ENCODE data around the gene TENM4. TPM values are rescaled to one million over a fixed set of nuclear protein-coding genes. Genes with fewer than 3 reads are reported as not detected.

Gene TENM4
- total RNA-seq, 1 experiment from 2014 or later: 25.0 TPM

DNA sequence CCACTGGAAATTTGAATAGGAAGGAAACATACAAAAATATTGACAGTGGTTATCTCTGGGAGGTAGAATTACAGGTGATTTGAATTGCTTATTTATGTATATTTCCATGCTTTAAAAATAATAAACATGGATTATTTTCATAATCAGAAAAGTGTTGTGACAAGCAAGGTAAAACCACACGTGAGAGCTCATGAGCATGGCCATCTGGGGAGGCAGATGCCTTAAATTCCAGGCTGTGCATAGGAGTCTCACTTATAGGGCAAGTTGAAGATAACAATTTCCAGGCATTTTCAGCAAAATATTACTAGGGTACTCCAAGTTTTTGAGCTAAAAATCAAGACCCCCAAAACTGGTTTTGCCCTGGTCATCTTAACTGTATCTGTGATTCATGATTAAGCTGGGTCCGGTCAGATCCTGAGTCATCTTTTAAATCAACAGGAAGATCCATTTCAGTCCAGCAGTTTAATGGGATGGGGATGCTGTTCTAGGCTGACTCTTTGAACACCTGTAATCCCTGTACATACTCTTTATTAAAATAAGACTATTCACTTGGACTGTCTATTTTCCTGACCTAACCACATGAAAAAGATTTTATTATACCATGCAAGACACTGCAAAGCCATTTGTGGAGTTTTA, 750.4 kb downstream of the TENM4 start (continued):
- no peak for TF ChIP-seq NR3C1 (CRISPR knock-in tag; conservative IDR thresholded peaks at IDR 0.05; ENCODE audit: low read depth)
- no peak for TF ChIP-seq CDX4 (CRISPR knock-in tag; IDR thresholded peaks at IDR 0.05; ENCODE audit: borderline replicate concordance)
- TF ChIP-seq, protein P1, sequence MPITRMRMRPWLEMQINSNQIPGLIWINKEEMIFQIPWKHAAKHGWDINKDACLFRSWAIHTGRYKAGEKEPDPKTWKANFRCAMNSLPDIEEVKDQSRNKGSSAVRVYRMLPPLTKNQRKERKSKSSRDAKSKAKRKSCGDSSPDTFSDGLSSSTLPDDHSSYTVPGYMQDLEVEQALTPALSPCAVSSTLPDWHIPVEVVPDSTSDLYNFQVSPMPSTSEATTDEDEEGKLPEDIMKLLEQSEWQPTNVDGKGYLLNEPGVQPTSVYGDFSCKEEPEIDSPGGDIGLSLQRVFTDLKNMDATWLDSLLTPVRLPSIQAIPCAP (CRISPR knock-in tag; IDR thresholded peaks at IDR 0.05): no peak
- TF ChIP-seq HMGA2 (CRISPR knock-in tag; IDR thresholded peaks at IDR 0.05): no peak

DNA sequence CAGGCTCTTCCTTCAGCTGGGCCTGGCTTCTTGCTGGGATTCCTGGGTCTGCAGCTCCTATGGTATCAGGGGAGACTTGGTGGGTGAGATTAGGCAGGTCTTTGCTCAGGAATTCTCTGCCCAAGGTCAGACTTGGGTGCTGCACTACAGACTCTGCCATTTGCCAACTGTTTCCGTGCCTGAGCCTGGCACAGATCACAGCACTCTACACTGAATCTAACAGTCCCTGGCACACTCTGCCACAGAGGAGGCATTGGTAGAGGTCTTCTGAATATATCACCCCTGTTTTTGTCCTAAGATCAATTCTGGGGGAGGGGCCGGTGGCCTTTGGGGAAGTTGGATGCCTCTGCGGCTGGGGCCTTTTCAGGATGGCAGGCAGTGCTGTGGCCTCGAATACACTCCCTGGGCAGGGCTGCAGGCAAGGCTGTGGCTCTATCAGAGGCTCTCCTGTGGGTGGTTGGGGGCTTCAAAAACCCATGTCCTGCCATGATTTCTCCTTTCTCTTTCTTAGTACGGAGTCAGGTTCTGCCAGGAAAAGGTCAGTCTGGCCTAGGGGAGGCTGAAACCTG, 751.2 kb downstream of the TENM4 start:
- no peak for DNase-seq (ENCODE audit: low spot score)
- ATAC-seq: peak; percentile 38; the same call in 1 of the 2 replicates
- peaks cover 3% of the 10 kb centered on the region; the same call in 1 of the 2 replicates for H3K36me3 Mint-ChIP-seq
- peaks cover 26% of the 10 kb centered on the region for H3K4me1 Mint-ChIP-seq
- ChIA-PET POLR2A (no interaction called here), CTCF (interaction anchor here (0.8 to 3.7 kb wide), 4 partner anchors 23 to 272 kb away, joined by 3 to 14 read pairs (median 6); no protein-coding TSS in a partner anchor)
- H3K27me3 Mint-ChIP-seq (ENCODE audit: low read depth): no peaks in the 10 kb centered on the region
- H3K4me3 Mint-ChIP-seq: no peak overlapping the region
- peaks cover 4% of the 10 kb centered on the region; the same call in 1 of the 2 replicates for H3K9me3 Mint-ChIP-seq
- peak overlapping the region; percentile 16; the same call in 1 of the 2 replicates for H3K27ac Mint-ChIP-seq
- TF ChIP-seq MLX (CRISPR knock-in tag; IDR thresholded peaks at IDR 0.05) (no peak), FOXP1 (CRISPR knock-in tag; IDR thresholded peaks at IDR 0.05; ENCODE audit: borderline replicate concordance) (no peak), ZNF121 (CRISPR knock-in tag; IDR thresholded peaks at IDR 0.05) (no peak), ATF1 (CRISPR knock-in tag; IDR thresholded peaks at IDR 0.05) (no peak), GRHL2 (CRISPR knock-in tag; IDR thresholded peaks at IDR 0.05; ENCODE audit: insufficient replicate concordance, severe bottlenecking) (no peak), ZNF396 (CRISPR knock-in tag; IDR thresholded peaks at IDR 0.05; ENCODE audit: borderline replicate concordance) (no peak), CDX4 (CRISPR knock-in tag; IDR thresholded peaks at IDR 0.05; ENCODE audit: borderline replicate concordance) (no peak), NR2C2 (CRISPR knock-in tag; IDR thresholded peaks at IDR 0.05) (no peak), ERG (CRISPR knock-in tag; IDR thresholded peaks at IDR 0.05) (no peak), PRRX2 (CRISPR knock-in tag; IDR thresholded peaks at IDR 0.05) (no peak), KAT7 (CRISPR knock-in tag; IDR thresholded peaks at IDR 0.05; ENCODE audit: borderline replicate concordance) (no peak), MYBL2 (CRISPR knock-in tag; IDR thresholded peaks at IDR 0.05) (no peak), E2F5 (CRISPR knock-in tag; IDR thresholded peaks at IDR 0.05) (no peak)
- TF ChIP-seq, protein P2, sequence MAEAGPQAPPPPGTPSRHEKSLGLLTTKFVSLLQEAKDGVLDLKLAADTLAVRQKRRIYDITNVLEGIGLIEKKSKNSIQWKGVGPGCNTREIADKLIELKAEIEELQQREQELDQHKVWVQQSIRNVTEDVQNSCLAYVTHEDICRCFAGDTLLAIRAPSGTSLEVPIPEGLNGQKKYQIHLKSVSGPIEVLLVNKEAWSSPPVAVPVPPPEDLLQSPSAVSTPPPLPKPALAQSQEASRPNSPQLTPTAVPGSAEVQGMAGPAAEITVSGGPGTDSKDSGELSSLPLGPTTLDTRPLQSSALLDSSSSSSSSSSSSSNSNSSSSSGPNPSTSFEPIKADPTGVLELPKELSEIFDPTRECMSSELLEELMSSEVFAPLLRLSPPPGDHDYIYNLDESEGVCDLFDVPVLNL (CRISPR knock-in tag; IDR thresholded peaks at IDR 0.05; ENCODE audit: borderline replicate concordance, low read depth): no peak
- TF ChIP-seq, protein P3, sequence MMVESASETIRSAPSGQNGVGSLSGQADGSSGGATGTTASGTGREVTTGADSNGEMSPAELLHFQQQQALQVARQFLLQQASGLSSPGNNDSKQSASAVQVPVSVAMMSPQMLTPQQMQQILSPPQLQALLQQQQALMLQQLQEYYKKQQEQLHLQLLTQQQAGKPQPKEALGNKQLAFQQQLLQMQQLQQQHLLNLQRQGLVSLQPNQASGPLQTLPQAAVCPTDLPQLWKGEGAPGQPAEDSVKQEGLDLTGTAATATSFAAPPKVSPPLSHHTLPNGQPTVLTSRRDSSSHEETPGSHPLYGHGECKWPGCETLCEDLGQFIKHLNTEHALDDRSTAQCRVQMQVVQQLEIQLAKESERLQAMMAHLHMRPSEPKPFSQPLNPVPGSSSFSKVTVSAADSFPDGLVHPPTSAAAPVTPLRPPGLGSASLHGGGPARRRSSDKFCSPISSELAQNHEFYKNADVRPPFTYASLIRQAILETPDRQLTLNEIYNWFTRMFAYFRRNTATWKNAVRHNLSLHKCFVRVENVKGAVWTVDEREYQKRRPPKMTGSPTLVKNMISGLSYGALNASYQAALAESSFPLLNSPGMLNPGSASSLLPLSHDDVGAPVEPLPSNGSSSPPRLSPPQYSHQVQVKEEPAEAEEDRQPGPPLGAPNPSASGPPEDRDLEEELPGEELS (CRISPR knock-in tag; IDR thresholded peaks at IDR 0.05): no peak
- TF ChIP-seq, protein P4, sequence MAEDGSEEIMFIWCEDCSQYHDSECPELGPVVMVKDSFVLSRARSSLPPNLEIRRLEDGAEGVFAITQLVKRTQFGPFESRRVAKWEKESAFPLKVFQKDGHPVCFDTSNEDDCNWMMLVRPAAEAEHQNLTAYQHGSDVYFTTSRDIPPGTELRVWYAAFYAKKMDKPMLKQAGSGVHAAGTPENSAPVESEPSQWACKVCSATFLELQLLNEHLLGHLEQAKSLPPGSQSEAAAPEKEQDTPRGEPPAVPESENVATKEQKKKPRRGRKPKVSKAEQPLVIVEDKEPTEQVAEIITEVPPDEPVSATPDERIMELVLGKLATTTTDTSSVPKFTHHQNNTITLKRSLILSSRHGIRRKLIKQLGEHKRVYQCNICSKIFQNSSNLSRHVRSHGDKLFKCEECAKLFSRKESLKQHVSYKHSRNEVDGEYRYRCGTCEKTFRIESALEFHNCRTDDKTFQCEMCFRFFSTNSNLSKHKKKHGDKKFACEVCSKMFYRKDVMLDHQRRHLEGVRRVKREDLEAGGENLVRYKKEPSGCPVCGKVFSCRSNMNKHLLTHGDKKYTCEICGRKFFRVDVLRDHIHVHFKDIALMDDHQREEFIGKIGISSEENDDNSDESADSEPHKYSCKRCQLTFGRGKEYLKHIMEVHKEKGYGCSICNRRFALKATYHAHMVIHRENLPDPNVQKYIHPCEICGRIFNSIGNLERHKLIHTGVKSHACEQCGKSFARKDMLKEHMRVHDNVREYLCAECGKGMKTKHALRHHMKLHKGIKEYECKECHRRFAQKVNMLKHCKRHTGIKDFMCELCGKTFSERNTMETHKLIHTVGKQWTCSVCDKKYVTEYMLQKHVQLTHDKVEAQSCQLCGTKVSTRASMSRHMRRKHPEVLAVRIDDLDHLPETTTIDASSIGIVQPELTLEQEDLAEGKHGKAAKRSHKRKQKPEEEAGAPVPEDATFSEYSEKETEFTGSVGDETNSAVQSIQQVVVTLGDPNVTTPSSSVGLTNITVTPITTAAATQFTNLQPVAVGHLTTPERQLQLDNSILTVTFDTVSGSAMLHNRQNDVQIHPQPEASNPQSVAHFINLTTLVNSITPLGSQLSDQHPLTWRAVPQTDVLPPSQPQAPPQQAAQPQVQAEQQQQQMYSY (CRISPR knock-in tag; IDR thresholded peaks at IDR 0.05): no peak
- TF ChIP-seq, protein P5, sequence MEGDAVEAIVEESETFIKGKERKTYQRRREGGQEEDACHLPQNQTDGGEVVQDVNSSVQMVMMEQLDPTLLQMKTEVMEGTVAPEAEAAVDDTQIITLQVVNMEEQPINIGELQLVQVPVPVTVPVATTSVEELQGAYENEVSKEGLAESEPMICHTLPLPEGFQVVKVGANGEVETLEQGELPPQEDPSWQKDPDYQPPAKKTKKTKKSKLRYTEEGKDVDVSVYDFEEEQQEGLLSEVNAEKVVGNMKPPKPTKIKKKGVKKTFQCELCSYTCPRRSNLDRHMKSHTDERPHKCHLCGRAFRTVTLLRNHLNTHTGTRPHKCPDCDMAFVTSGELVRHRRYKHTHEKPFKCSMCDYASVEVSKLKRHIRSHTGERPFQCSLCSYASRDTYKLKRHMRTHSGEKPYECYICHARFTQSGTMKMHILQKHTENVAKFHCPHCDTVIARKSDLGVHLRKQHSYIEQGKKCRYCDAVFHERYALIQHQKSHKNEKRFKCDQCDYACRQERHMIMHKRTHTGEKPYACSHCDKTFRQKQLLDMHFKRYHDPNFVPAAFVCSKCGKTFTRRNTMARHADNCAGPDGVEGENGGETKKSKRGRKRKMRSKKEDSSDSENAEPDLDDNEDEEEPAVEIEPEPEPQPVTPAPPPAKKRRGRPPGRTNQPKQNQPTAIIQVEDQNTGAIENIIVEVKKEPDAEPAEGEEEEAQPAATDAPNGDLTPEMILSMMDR (IDR thresholded peaks at IDR 0.05): no peak

Measured in WTC11 (cell line).